Measurements from ENCODE around the gene PRKCG.

The PRKCG gene

GRCh38 chr19:53903055-53903680, 21.2 kb downstream of the PRKCG start:
- peaks cover 9% of the 10 kb centered on the region for H3K4me1 ChIP-seq (ENCODE audit: control insufficient read depth, insufficient read depth, low read length)
- H3K4me3 ChIP-seq (ENCODE audit: low read depth, low read length) = no peak overlapping the region
- H3K27me3 ChIP-seq (ENCODE audit: control insufficient read depth, insufficient read depth, low read length) = peaks cover 27% of the 10 kb centered on the region
- H3K36me3 ChIP-seq (ENCODE audit: control insufficient read depth, insufficient read depth, low read length) = peaks cover 5% of the 10 kb centered on the region
- H3K9me3 ChIP-seq (ENCODE audit: control insufficient read depth, insufficient read depth, low read length) = no peaks in the 10 kb centered on the region
- H3K9ac ChIP-seq (ENCODE audit: low read depth, low read length) = no peak overlapping the region

- no peaks in the 10 kb centered on the region for H3K9me3 ChIP-seq (ENCODE audit: control insufficient read depth, insufficient read depth, low read length)
- H3K4me3 ChIP-seq (ENCODE audit: low read depth, low read length) = no peak overlapping the region
- H3K9ac ChIP-seq (ENCODE audit: low read depth, low read length) = no peak overlapping the region
- peaks cover 6% of the 10 kb centered on the region for H3K4me1 ChIP-seq (ENCODE audit: control insufficient read depth, insufficient read depth, low read length)
- H3K36me3 ChIP-seq (ENCODE audit: control insufficient read depth, insufficient read depth, low read length) = peaks cover 5% of the 10 kb centered on the region
- peaks cover 34% of the 10 kb centered on the region for H3K27me3 ChIP-seq (ENCODE audit: control insufficient read depth, insufficient read depth, low read length)
Observed at GRCh38 chr19:53904909-53905308, 22.9 kb downstream of the PRKCG start.

GRCh38 chr19:53905787-53906186, 23.8 kb downstream of the PRKCG start:
- Histone ChIP-seq H3K4me3 (ENCODE audit: low read depth, low read length) (peak overlapping the region; percentile 59), H3K9ac (ENCODE audit: low read depth, low read length) (no peak overlapping the region), H3K27me3 (ENCODE audit: control insufficient read depth, insufficient read depth, low read length) (peaks cover 42% of the 10 kb centered on the region), H3K9me3 (ENCODE audit: control insufficient read depth, insufficient read depth, low read length) (no peaks in the 10 kb centered on the region), H3K36me3 (ENCODE audit: control insufficient read depth, insufficient read depth, low read length) (peaks cover under 1% of the 10 kb centered on the region), H3K4me1 (ENCODE audit: control insufficient read depth, insufficient read depth, low read length) (peaks cover 6% of the 10 kb centered on the region)

- H3K4me1 ChIP-seq (ENCODE audit: control insufficient read depth, insufficient read depth, low read length) = peaks cover 6% of the 10 kb centered on the region
- no peak overlapping the region for H3K9ac ChIP-seq (ENCODE audit: low read depth, low read length)
- H3K9me3 ChIP-seq (ENCODE audit: control insufficient read depth, insufficient read depth, low read length) = no peaks in the 10 kb centered on the region
- peaks cover 49% of the 10 kb centered on the region for H3K27me3 ChIP-seq (ENCODE audit: control insufficient read depth, insufficient read depth, low read length)
- H3K36me3 ChIP-seq (ENCODE audit: control insufficient read depth, insufficient read depth, low read length) = no peaks in the 10 kb centered on the region
- peak overlapping the region; percentile 59 for H3K4me3 ChIP-seq (ENCODE audit: low read depth, low read length)
Observed at GRCh38 chr19:53906211-53907192, 24.5 kb downstream of the PRKCG start.

GRCh38 chr19:53907193-53907581, 25.2 kb downstream of the PRKCG start:
- Histone ChIP-seq H3K4me3 (ENCODE audit: low read depth, low read length) (peak overlapping the region; percentile 59), H3K9ac (ENCODE audit: low read depth, low read length) (no peak overlapping the region), H3K9me3 (ENCODE audit: control insufficient read depth, insufficient read depth, low read length) (no peaks in the 10 kb centered on the region), H3K36me3 (ENCODE audit: control insufficient read depth, insufficient read depth, low read length) (no peaks in the 10 kb centered on the region), H3K4me1 (ENCODE audit: control insufficient read depth, insufficient read depth, low read length) (peaks cover 6% of the 10 kb centered on the region), H3K27me3 (ENCODE audit: control insufficient read depth, insufficient read depth, low read length) (peaks cover 55% of the 10 kb centered on the region)

GRCh38 chr19:53907690-53908089, 25.7 kb downstream of the PRKCG start:
- H3K4me1 ChIP-seq (ENCODE audit: control insufficient read depth, insufficient read depth, low read length) = peaks cover 6% of the 10 kb centered on the region
- no peaks in the 10 kb centered on the region for H3K9me3 ChIP-seq (ENCODE audit: control insufficient read depth, insufficient read depth, low read length)
- peak overlapping the region; percentile 32 for H3K9ac ChIP-seq (ENCODE audit: low read depth, low read length)
- H3K27me3 ChIP-seq (ENCODE audit: control insufficient read depth, insufficient read depth, low read length) = peaks cover 57% of the 10 kb centered on the region
- H3K36me3 ChIP-seq (ENCODE audit: control insufficient read depth, insufficient read depth, low read length) = no peaks in the 10 kb centered on the region
- H3K4me3 ChIP-seq (ENCODE audit: low read depth, low read length) = peak overlapping the region; percentile 59

- Histone ChIP-seq H3K9me3 (ENCODE audit: control insufficient read depth, insufficient read depth, low read length) (no peaks in the 10 kb centered on the region), H3K4me1 (ENCODE audit: control insufficient read depth, insufficient read depth, low read length) (peaks cover 6% of the 10 kb centered on the region), H3K4me3 (ENCODE audit: low read depth, low read length) (peak overlapping the region; percentile 59), H3K27me3 (ENCODE audit: control insufficient read depth, insufficient read depth, low read length) (peaks cover 57% of the 10 kb centered on the region), H3K9ac (ENCODE audit: low read depth, low read length) (peak overlapping the region; percentile 32), H3K36me3 (ENCODE audit: control insufficient read depth, insufficient read depth, low read length) (no peaks in the 10 kb centered on the region)
Observed at GRCh38 chr19:53908106-53908934, 26.3 kb downstream of the PRKCG start.

GRCh38 chr19:53908935-53909415, 27.0 kb downstream of the PRKCG start, which contains the start of gene CACNG7:
CACNG7 (plus strand) TSS chr19:53909278; CDS start chr19:53912832, 3,554 bp downstream.
- Histone ChIP-seq H3K4me1 (ENCODE audit: control insufficient read depth, insufficient read depth, low read length) (peaks cover 6% of the 10 kb centered on the region), H3K4me3 (ENCODE audit: low read depth, low read length) (peak within 1 kb of the TSS; percentile 76), H3K9ac (ENCODE audit: low read depth, low read length) (peak within 1 kb of the TSS; percentile 79), H3K9me3 (ENCODE audit: control insufficient read depth, insufficient read depth, low read length) (no peaks in the 10 kb centered on the region), H3K36me3 (ENCODE audit: control insufficient read depth, insufficient read depth, low read length) (no peaks in the 10 kb centered on the region), H3K27me3 (ENCODE audit: control insufficient read depth, insufficient read depth, low read length) (peaks cover 57% of the 10 kb centered on the region)

GRCh38 chr19:53909471-53910169, 27.6 kb downstream of the PRKCG start:
- Histone ChIP-seq H3K27me3 (ENCODE audit: control insufficient read depth, insufficient read depth, low read length) (peaks cover 57% of the 10 kb centered on the region), H3K36me3 (ENCODE audit: control insufficient read depth, insufficient read depth, low read length) (no peaks in the 10 kb centered on the region), H3K9ac (ENCODE audit: low read depth, low read length) (peak overlapping the region; percentile 79), H3K4me1 (ENCODE audit: control insufficient read depth, insufficient read depth, low read length) (peaks cover 6% of the 10 kb centered on the region), H3K4me3 (ENCODE audit: low read depth, low read length) (peak overlapping the region; percentile 76), H3K9me3 (ENCODE audit: control insufficient read depth, insufficient read depth, low read length) (no peaks in the 10 kb centered on the region)

- H3K9ac ChIP-seq (ENCODE audit: low read depth, low read length) = peak overlapping the region; percentile 79
- peaks cover 6% of the 10 kb centered on the region for H3K4me1 ChIP-seq (ENCODE audit: control insufficient read depth, insufficient read depth, low read length)
- H3K36me3 ChIP-seq (ENCODE audit: control insufficient read depth, insufficient read depth, low read length) = peaks cover 3% of the 10 kb centered on the region
- H3K27me3 ChIP-seq (ENCODE audit: control insufficient read depth, insufficient read depth, low read length) = peaks cover 52% of the 10 kb centered on the region
- H3K4me3 ChIP-seq (ENCODE audit: low read depth, low read length) = peak overlapping the region; percentile 76
- no peaks in the 10 kb centered on the region for H3K9me3 ChIP-seq (ENCODE audit: control insufficient read depth, insufficient read depth, low read length)
Observed at GRCh38 chr19:53910170-53910518, 28.1 kb downstream of the PRKCG start.

GRCh38 chr19:53912653-53913052, 30.7 kb downstream of the PRKCG start:
- Histone ChIP-seq H3K4me3 (ENCODE audit: low read depth, low read length) (no peak overlapping the region), H3K27me3 (ENCODE audit: control insufficient read depth, insufficient read depth, low read length) (peaks cover 34% of the 10 kb centered on the region), H3K4me1 (ENCODE audit: control insufficient read depth, insufficient read depth, low read length) (peaks cover under 1% of the 10 kb centered on the region), H3K9me3 (ENCODE audit: control insufficient read depth, insufficient read depth, low read length) (no peaks in the 10 kb centered on the region), H3K9ac (ENCODE audit: low read depth, low read length) (no peak overlapping the region), H3K36me3 (ENCODE audit: control insufficient read depth, insufficient read depth, low read length) (peaks cover 9% of the 10 kb centered on the region)

All from iPS-15b (cell line).